ENCODE results near the gene SRD5A1.

Gene SRD5A1

GRCh38 chr5:6615034-6615815 is 18.0 kb upstream of the SRD5A1 start:
- TF ChIP-seq GATA2 (IDR thresholded peaks at IDR 0.05; ENCODE audit: low read depth, low read length) (no peak), GATA3 (IDR thresholded peaks at IDR 0.05; ENCODE audit: low read depth, low read length) (no peak)

GRCh38 chr5:6616632-6617031 is 16.6 kb upstream of the SRD5A1 start:
- TF ChIP-seq GATA2 (IDR thresholded peaks at IDR 0.05; ENCODE audit: low read depth, low read length) (no peak), GATA3 (IDR thresholded peaks at IDR 0.05; ENCODE audit: low read depth, low read length) (no peak)

- TF ChIP-seq GATA3 (IDR thresholded peaks at IDR 0.05; ENCODE audit: low read depth, low read length) (no peak), GATA2 (IDR thresholded peaks at IDR 0.05; ENCODE audit: low read depth, low read length) (no peak)
Observed at GRCh38 chr5:6623228-6623627, 10.0 kb upstream of the SRD5A1 start.

GRCh38 chr5:6623941-6624340 is 9.3 kb upstream of the SRD5A1 start:
- TF ChIP-seq GATA2 (IDR thresholded peaks at IDR 0.05; ENCODE audit: low read depth, low read length) (no peak), GATA3 (IDR thresholded peaks at IDR 0.05; ENCODE audit: low read depth, low read length) (no peak)

DNA sequence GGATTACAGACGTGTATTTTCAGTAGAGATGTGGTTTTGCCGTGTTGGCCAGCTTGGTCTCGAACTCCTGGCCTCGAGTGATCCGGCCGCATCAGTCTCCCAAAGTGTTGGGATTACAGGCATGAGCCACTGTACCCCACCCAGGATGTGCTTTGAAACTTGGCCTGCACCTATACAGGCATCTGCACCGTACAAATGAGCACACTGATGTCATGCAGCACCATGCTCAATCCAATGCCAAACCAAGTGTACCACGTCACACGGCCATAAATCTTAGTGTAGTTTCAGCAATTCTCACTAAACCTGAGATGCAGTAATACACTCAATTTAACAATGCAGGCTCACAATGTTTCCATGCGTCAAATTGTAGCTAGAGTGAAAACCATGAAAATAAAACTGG is 6.7 kb upstream of the SRD5A1 start:
- TF ChIP-seq GATA3 (IDR thresholded peaks at IDR 0.05; ENCODE audit: low read depth, low read length) (no peak), GATA2 (IDR thresholded peaks at IDR 0.05; ENCODE audit: low read depth, low read length) (no peak)

GRCh38 chr5:6631441-6631840 is 1.8 kb upstream of the SRD5A1 start:
- TF ChIP-seq GATA2 (IDR thresholded peaks at IDR 0.05; ENCODE audit: low read depth, low read length) (no peak), GATA3 (IDR thresholded peaks at IDR 0.05; ENCODE audit: low read depth, low read length) (no peak)

- TF ChIP-seq GATA2 (IDR thresholded peaks at IDR 0.05; ENCODE audit: low read depth, low read length) (no peak), GATA3 (IDR thresholded peaks at IDR 0.05; ENCODE audit: low read depth, low read length) (no peak)
Observed at GRCh38 chr5:6632324-6632887, 834 bp upstream of the SRD5A1 start.

GRCh38 chr5:6633469-6634245 is 417 bp downstream of the SRD5A1 start:
- no peak for TF ChIP-seq GATA2 (IDR thresholded peaks at IDR 0.05; ENCODE audit: low read depth, low read length)
- no peak for TF ChIP-seq GATA3 (IDR thresholded peaks at IDR 0.05; ENCODE audit: low read depth, low read length)

GRCh38 chr5:6634306-6634705 is 1.1 kb downstream of the SRD5A1 start:
- TF ChIP-seq GATA2 (IDR thresholded peaks at IDR 0.05; ENCODE audit: low read depth, low read length) (no peak), GATA3 (IDR thresholded peaks at IDR 0.05; ENCODE audit: low read depth, low read length) (no peak)

DNA sequence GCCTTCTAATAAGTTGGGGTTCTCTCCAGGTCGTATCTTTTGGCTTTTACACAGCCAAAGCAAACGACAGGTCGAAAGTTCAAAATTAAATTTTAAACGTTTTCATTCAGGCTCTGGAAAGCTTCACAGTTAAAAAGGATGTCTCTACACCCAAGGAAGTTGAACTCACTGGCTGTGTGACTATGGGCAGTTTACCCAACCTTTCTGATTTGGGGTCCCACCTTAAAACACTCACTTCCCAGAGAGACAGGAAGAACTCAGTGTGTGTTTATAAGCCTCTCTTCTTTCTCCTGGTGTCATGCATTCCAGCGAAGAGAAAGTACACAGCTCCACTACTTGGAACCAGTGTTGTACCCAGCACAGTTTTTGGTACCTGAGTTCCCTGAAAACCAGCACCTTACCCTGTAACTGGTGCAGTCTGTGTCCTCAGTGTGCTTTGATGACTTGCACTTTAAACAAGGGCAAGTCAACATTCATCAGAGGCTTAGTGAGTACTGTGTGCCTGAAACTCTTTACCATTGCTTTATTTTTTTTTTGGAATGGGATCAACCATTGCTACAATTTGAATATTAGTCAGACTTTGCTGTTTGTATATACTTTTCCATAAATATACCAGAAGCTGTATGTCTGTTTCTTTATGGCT is 1.7 kb downstream of the SRD5A1 start:
- TF ChIP-seq GATA3 (IDR thresholded peaks at IDR 0.05; ENCODE audit: low read depth, low read length) (no peak), GATA2 (IDR thresholded peaks at IDR 0.05; ENCODE audit: low read depth, low read length) (no peak)

DNA sequence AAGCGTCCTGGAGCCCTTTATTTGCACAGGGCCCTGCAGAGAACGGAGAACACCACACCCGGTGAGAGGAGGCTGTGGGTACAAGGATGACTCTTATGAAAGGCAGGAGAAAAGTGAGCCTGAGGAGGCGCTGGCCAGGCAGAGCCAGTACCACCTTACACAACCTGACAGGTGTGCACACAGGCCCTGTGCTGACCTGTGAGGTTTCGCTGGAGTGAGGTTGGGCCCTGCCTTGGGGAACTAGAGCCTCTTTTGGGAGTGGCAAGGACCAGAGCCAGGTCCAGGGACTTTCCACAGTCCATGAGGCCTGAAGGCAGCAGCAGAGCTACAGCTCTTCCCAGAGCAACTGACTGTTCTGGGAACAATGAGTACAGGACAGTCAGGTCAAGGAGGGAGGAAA is 3.1 kb downstream of the SRD5A1 start:
- no peak for TF ChIP-seq GATA3 (IDR thresholded peaks at IDR 0.05; ENCODE audit: low read depth, low read length)
- TF ChIP-seq GATA2 (IDR thresholded peaks at IDR 0.05; ENCODE audit: low read depth, low read length), result no peak

- TF ChIP-seq GATA2 (IDR thresholded peaks at IDR 0.05; ENCODE audit: low read depth, low read length) (no peak), GATA3 (IDR thresholded peaks at IDR 0.05; ENCODE audit: low read depth, low read length) (no peak)
Observed at GRCh38 chr5:6637022-6637421, 3.8 kb downstream of the SRD5A1 start.

GRCh38 chr5:6637590-6637989 is 4.3 kb downstream of the SRD5A1 start:
- TF ChIP-seq GATA2 (IDR thresholded peaks at IDR 0.05; ENCODE audit: low read depth, low read length), result no peak
- no peak for TF ChIP-seq GATA3 (IDR thresholded peaks at IDR 0.05; ENCODE audit: low read depth, low read length)

DNA sequence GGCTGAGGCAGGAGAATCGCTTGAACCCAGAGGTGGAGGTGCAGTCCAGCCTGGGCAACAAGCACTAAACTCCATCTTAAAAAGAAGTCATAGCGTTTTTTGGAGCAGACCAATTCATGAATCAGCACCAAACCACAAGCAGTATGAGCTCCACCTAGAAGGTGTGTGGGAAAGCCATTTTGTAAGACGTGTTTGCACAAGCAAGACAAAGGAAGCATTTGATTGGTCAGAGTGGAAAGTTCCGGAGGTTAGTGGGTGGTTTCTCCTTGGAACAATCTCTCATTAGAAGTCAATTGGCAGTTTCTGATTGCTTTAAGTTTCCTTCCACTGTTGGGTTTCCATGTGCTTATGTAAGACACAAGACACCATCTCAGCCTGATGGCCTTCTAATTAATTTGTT is 5.0 kb downstream of the SRD5A1 start:
- TF ChIP-seq GATA2 (IDR thresholded peaks at IDR 0.05; ENCODE audit: low read depth, low read length) (no peak), GATA3 (IDR thresholded peaks at IDR 0.05; ENCODE audit: low read depth, low read length) (no peak)

Data from SH-SY5Y (cell line).